Right atrium auricular region (tissue), 2 donors: ENCODE results near the gene IKBKE. TPM values are rescaled to one million over a fixed set of nuclear protein-coding genes. Genes with fewer than 3 reads are reported as not detected.
"Not testable (repeated sequence)": the region's sequence is repeated elsewhere in the genome, so short reads cannot be mapped to it uniquely, and the experiment has no call there.

ENCODE experiments used
- DNase-seq: peaks from one replicate; pipeline ENCODE4 v3.0.0-alpha.2; 2019; ENCODE audit warnings: low spot score
- H3K27ac ChIP-seq, 2 donors: fragments of 200-600 bp; sonication (generic); 1 replicate in 1 of 2; 2 replicates in 1 of 2; pipeline ENCODE4 v1.5.1; 2016 to 2019
- H3K27me3 ChIP-seq, 2 donors: fragments of 200-600 bp; sonication (generic); one replicate each; pipeline versions ENCODE4 v1.5.1 to v1.6.0; 2017 to 2019
- H3K36me3 ChIP-seq: fragments of 200-600 bp; sonication (generic); one replicate; pipeline ENCODE4 v1.5.1; 2016
- H3K4me1 ChIP-seq, 2 donors: fragments of 200-600 bp; sonication (generic); one replicate each; pipeline versions ENCODE4 v1.5.1 to v1.6.0; 2017 to 2019
- H3K4me3 ChIP-seq, 2 donors: fragments of 200-600 bp; sonication (generic); 1 replicate in 1 of 2; 2 replicates in 1 of 2; pipeline ENCODE4 v1.5.1; 2017 to 2019; ENCODE audit warnings: mild to moderate bottlenecking in 1 of 2, moderate library complexity in 1 of 2
- H3K9me3 ChIP-seq, 2 donors: fragments of 200-600 bp; sonication (generic); one replicate each; pipeline ENCODE4 v1.5.1; 2019
- total RNA-seq, 2 donors: library from RNA; depleted of rRNA; stranded (reverse); fragments of >200 nt; gene quantifications; one replicate each; pipeline ENCODE4 v1.1.0, GENCODE V29; 2016
- TF ChIP-seq, protein P1 (sequence below), 2 donors: fragments of 200-600 bp; sonication (generic); IDR thresholded peaks; one replicate each; pipeline ENCODE4 v1.5.1; 2019; ENCODE audit warnings: antibody characterized with exemption in 2 of 2

The IKBKE gene
- total RNA-seq, 2 donors from 2014 or later = 1.3 to 3.2 TPM

DNA sequence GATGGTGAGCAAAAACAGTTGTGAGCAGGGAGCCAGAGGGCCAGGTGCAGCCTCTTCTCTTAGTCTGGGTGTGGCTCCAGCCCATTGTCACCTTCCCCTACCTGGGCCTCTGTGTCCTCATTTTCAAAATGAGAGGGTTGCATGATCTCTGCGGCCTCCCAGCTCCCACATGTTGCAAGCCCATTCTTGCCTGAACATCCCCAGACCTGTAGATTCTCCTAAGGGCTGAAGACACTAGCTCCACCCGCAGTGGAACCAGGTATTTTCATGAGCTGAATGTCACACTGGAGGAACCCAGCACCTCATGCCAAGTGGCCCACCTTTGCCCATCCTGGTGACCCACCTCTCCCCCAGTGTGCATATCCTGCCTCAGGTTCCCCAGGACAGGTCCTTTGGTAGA is 12.3 kb downstream of the IKBKE start:
- H3K27me3 ChIP-seq = no peaks in the 10 kb centered on the region
- no peaks in the 10 kb centered on the region for H3K36me3 ChIP-seq
- no peaks in the 10 kb centered on the region for H3K9me3 ChIP-seq
- no peak overlapping the region for H3K4me3 ChIP-seq
- no peak overlapping the region for H3K27ac ChIP-seq
- TF ChIP-seq, protein P1, sequence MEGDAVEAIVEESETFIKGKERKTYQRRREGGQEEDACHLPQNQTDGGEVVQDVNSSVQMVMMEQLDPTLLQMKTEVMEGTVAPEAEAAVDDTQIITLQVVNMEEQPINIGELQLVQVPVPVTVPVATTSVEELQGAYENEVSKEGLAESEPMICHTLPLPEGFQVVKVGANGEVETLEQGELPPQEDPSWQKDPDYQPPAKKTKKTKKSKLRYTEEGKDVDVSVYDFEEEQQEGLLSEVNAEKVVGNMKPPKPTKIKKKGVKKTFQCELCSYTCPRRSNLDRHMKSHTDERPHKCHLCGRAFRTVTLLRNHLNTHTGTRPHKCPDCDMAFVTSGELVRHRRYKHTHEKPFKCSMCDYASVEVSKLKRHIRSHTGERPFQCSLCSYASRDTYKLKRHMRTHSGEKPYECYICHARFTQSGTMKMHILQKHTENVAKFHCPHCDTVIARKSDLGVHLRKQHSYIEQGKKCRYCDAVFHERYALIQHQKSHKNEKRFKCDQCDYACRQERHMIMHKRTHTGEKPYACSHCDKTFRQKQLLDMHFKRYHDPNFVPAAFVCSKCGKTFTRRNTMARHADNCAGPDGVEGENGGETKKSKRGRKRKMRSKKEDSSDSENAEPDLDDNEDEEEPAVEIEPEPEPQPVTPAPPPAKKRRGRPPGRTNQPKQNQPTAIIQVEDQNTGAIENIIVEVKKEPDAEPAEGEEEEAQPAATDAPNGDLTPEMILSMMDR (IDR thresholded peaks at IDR 0.05) = no peak
- no peak for DNase-seq
- H3K4me1 ChIP-seq = peaks cover 0 to 8% of the 10 kb centered on the region in 2 donors

GRCh38 chr1:206483864-206484263 is 13.6 kb downstream of the IKBKE start:
- peaks cover 0 to 11% of the 10 kb centered on the region in 2 donors for H3K4me1 ChIP-seq
- H3K27me3 ChIP-seq, H3K4me3 ChIP-seq, H3K9me3 ChIP-seq, DNase-seq, H3K27ac ChIP-seq, H3K36me3 ChIP-seq: not testable (repeated sequence)

DNA sequence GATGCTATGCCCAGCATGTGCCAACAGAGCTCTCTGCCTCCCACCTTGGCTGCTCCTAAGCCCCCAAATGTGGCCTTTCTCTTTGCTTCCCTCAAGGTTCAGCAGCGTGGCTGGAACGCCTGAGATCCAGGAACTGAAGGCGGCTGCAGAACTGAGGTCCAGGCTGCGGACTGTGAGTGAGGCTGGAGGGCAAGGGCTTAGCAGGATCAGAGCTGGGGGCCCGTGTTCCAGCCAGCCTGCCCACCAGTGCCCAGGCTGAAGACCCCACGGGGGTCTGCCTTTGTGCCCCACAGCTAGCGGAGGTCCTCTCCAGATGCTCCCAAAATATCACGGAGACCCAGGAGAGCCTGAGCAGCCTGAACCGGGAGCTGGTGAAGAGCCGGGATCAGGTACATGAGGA is 14.6 kb downstream of the IKBKE start:
- no peak overlapping the region for H3K27ac ChIP-seq
- TF ChIP-seq, protein P1 (IDR thresholded peaks at IDR 0.05) = no peak
- no peaks in the 10 kb centered on the region for H3K9me3 ChIP-seq
- H3K36me3 ChIP-seq = no peaks in the 10 kb centered on the region
- peaks cover 0 to 11% of the 10 kb centered on the region in 2 donors for H3K4me1 ChIP-seq
- no peaks in the 10 kb centered on the region for H3K27me3 ChIP-seq
- no peak overlapping the region for H3K4me3 ChIP-seq
- DNase-seq = no peak

- no peak for DNase-seq
- peaks cover 0 to 15% of the 10 kb centered on the region in 2 donors for H3K4me1 ChIP-seq
- H3K27ac ChIP-seq = peak overlapping the region in 1 of 2 donors; percentile 47
- H3K4me3 ChIP-seq = no peak overlapping the region
- H3K36me3 ChIP-seq = no peaks in the 10 kb centered on the region
- H3K9me3 ChIP-seq = no peaks in the 10 kb centered on the region
- TF ChIP-seq, protein P1 (IDR thresholded peaks at IDR 0.05) = no peak
- H3K27me3 ChIP-seq = no peaks in the 10 kb centered on the region
Observed at GRCh38 chr1:206486995-206487788, 16.9 kb downstream of the IKBKE start.

- Histone ChIP-seq H3K27me3 (no peaks in the 10 kb centered on the region), H3K36me3 (no peaks in the 10 kb centered on the region), H3K4me3 (no peak overlapping the region), H3K27ac (no peak overlapping the region), H3K4me1 (peaks cover 0 to 15% of the 10 kb centered on the region in 2 donors), H3K9me3 (no peaks in the 10 kb centered on the region)
- TF ChIP-seq, protein P1 (IDR thresholded peaks at IDR 0.05) = no peak
- DNase-seq = no peak
Observed at GRCh38 chr1:206487970-206488369, 17.7 kb downstream of the IKBKE start.

DNA sequence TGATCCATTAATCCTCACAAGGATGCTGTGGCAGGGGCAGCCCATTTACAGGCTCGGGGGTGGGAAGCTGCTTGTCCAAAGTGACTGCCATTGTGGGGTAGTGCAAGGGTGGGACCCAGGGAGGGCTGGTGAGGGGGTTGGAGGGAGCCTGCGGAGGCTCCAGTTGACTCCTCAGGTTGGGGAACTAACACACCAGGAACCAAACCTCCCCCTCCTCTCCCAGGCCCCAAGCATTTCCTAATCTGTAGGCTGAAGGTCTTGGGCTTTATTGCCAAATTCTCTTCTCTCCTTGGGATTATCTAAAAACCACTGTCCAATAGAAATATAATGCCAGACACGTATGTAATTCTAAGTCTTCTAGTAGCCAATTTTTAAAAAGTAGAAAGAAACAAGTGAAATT is 18.2 kb downstream of the IKBKE start:
- H3K9me3 ChIP-seq = no peaks in the 10 kb centered on the region
- TF ChIP-seq, protein P1 (IDR thresholded peaks at IDR 0.05) = no peak
- DNase-seq = no peak
- no peak overlapping the region for H3K4me3 ChIP-seq
- no peaks in the 10 kb centered on the region for H3K27me3 ChIP-seq
- H3K27ac ChIP-seq = no peak overlapping the region
- peaks cover 0 to 15% of the 10 kb centered on the region in 2 donors for H3K4me1 ChIP-seq
- H3K36me3 ChIP-seq = no peaks in the 10 kb centered on the region
